Tibial nerve (tissue), 3 donors: ENCODE data around the gene TBC1D1.

Experiments used
- CTCF ChIP-seq, 5 experiments: fragments of 200-600 bp in 3 of 5; fragments of 450-650 bp in 2 of 5; sonication (generic) in 3 of 5; IDR thresholded peaks; one replicate each; pipeline ENCODE4 v1.5.1; 2016 to 2019; ENCODE audit warnings: antibody characterized with exemption in 5 of 5, mild to moderate bottlenecking in 3 of 5, moderate library complexity in 2 of 5
- POLR2A ChIP-seq, 2 donors: fragments of 450-650 bp; IDR thresholded peaks; one replicate each; pipeline ENCODE4 v1.6.1; 2017; ENCODE audit warnings: antibody characterized with exemption in 2 of 2, mild to moderate bottlenecking in 2 of 2, moderate library complexity in 2 of 2

DNA sequence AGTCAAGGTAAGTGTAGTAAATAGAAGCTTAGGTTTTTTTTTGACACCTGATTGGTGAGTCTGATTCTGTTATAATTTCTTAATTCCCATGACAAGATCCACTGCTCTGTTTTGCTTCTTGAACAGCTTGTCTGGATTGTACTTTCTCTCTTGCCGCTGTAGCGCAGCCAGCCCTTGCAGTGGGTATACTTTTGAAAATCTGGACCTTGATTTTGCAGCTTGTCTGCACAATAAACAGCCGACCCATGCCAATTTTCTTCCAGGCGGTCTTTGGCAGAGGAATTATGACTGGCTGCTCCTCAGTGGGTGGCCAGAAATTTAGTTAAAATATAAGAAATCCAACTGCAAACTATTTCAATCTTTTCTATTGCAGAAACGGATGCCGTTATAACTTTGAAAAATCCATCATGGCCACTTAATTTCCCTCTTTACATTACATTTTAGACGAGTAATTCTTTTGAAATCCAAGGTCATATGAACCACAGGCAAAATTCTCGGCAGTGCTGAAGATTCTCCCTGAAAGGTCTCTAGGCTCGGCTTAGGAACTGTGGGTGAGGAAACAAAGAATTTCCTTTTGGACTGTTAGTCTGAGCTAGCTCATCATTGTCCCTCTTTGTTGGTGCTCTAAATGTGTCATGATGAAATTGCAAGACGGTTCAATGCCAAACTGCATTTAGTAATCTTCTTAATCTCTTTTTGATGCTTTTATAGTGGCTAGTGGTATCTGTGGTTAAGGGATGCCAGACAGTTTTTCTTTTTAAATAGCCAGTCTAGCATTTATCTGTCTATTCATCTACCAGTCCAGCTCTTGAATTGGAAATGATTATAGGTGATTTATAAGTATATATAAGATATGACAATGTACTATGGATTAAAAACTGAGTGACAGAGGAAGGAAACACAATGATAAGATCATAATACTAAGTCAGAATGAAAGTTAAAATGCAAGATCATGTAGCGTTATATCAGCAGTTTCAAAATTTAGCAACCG lies 37.8 kb downstream of the TBC1D1 start:
- TF ChIP-seq CTCF (IDR thresholded peaks at IDR 0.05) (no peak), POLR2A (IDR thresholded peaks at IDR 0.05) (no peak)
